ENCODE measurements around the gene MYL5.

DNA sequence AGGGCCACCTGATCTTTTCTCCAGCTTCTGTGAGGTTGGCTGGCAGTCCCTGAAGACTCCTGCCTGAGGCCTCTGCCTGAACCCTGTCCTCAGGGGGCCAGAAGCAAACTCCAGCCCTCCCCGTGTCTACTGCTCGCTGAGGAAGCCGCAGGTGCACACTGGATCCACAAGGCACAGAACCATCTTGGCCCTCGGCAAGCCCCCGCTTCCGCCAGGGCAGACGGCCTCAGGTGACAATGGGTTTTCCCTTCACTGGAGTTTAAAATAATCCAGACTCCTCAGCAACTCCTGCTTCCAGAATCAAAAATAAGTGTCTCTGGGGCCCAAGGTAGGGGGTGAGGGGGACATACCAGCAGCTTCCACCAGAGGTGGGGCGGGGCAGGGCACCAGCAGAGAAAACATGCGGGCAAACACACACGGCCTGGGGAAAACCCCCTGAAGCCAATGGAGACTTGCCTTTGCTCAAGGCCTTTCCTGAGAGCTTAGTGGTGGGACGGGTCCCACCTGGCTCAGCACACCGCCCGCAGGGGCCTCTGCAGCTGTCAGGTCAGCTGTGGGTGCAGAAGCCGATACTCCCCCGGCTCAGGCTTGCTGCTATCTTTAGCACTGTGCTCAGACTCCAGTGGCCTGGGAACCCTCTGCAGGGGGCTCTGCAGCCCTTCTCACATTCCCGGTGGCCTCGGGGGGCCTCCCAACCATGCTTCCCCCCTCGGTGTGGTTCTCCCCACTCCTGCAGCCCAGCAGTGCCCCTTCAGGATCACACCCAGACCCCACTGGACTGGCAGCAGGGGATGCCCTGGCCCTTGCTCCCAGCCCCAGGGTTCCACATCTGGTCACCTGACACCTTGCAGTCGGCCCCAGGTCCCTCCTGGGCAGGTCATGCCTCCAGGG is 1.9 kb downstream of the MYL5 start:
- TF ChIP-seq, protein P1, sequence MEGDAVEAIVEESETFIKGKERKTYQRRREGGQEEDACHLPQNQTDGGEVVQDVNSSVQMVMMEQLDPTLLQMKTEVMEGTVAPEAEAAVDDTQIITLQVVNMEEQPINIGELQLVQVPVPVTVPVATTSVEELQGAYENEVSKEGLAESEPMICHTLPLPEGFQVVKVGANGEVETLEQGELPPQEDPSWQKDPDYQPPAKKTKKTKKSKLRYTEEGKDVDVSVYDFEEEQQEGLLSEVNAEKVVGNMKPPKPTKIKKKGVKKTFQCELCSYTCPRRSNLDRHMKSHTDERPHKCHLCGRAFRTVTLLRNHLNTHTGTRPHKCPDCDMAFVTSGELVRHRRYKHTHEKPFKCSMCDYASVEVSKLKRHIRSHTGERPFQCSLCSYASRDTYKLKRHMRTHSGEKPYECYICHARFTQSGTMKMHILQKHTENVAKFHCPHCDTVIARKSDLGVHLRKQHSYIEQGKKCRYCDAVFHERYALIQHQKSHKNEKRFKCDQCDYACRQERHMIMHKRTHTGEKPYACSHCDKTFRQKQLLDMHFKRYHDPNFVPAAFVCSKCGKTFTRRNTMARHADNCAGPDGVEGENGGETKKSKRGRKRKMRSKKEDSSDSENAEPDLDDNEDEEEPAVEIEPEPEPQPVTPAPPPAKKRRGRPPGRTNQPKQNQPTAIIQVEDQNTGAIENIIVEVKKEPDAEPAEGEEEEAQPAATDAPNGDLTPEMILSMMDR (IDR thresholded peaks at IDR 0.05): no peak
- no peak for TF ChIP-seq POLR2A (IDR thresholded peaks at IDR 0.05)
